Thyroid gland (tissue), 4 donors: ENCODE data around the gene CAPG.

Experiments
- POLR2A ChIP-seq, 2 donors: fragments of 450-650 bp; IDR thresholded peaks; one replicate each; pipeline ENCODE4 v1.6.1; 2017; ENCODE audit warnings: antibody characterized with exemption in 2 of 2, mild to moderate bottlenecking in 2 of 2, moderate library complexity in 1 of 2
- TF ChIP-seq, protein P1 (sequence below), 6 experiments: fragments of 200-600 bp in 3 of 6; fragments of 450-650 bp in 3 of 6; sonication (generic) in 3 of 6; IDR thresholded peaks; one replicate each; pipeline ENCODE4 v1.5.1; 2016 to 2019; ENCODE audit warnings: antibody characterized with exemption in 6 of 6, mild to moderate bottlenecking in 2 of 6, inconsistent platforms in 1 of 6, moderate library complexity in 1 of 6

- TF ChIP-seq, protein P1, sequence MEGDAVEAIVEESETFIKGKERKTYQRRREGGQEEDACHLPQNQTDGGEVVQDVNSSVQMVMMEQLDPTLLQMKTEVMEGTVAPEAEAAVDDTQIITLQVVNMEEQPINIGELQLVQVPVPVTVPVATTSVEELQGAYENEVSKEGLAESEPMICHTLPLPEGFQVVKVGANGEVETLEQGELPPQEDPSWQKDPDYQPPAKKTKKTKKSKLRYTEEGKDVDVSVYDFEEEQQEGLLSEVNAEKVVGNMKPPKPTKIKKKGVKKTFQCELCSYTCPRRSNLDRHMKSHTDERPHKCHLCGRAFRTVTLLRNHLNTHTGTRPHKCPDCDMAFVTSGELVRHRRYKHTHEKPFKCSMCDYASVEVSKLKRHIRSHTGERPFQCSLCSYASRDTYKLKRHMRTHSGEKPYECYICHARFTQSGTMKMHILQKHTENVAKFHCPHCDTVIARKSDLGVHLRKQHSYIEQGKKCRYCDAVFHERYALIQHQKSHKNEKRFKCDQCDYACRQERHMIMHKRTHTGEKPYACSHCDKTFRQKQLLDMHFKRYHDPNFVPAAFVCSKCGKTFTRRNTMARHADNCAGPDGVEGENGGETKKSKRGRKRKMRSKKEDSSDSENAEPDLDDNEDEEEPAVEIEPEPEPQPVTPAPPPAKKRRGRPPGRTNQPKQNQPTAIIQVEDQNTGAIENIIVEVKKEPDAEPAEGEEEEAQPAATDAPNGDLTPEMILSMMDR (IDR thresholded peaks at IDR 0.05), result no peak
- TF ChIP-seq POLR2A (IDR thresholded peaks at IDR 0.05), result no peak
Observed at GRCh38 chr2:85458601-85459563, 48.7 kb upstream of the CAPG start.
